HCT116 (cell line): ENCODE results near the gene LIPN. TPM values are rescaled to one million over a fixed set of nuclear protein-coding genes. Genes with fewer than 3 reads are reported as not detected.
A peak's percentile ranks its signal among the peaks of the same experiment; 100 is the strongest.

Experiments used
- ATAC-seq: fragments of 200-7000 bp; cut with Tn5 transposase; 2 replicates; pipeline ENCODE4 v1.9.1; 2020; ENCODE audit warnings: mild to moderate bottlenecking, moderate library complexity
- BruUV-seq: library from RNA; stranded (reverse); fragments of 400-500 nt; replicated peaks from 2 replicates; lab custom pipeline; 2021; lab: Mats Ljungman, UMichigan
- CTCF ChIA-PET: fragments of 300-600 bp; sonication (Branson Sonifier 250); formaldehyde crosslinking; loops from one replicate; lab custom pipeline; 2021; ENCODE audit warnings: antibody characterized with exemption; lab: Charles Lee
- POLR2A ChIA-PET: fragments of 300-600, 350-600 bp; sonication (Branson Sonifier 250); formaldehyde crosslinking; loops from one replicate; lab custom pipeline; 2021; ENCODE audit warnings: antibody characterized with exemption; lab: Charles Lee
- RAD21 ChIA-PET, 2 experiments: fragments of 300-600 bp; sonication (Branson Sonifier 250); formaldehyde crosslinking; loops; one replicate each; lab custom pipeline; 2023; ENCODE audit warnings: low total read pairs in 2 of 2; ENCODE audit not compliant: uncharacterized antibody in 2 of 2, unreplicated experiment in 2 of 2, low non-redundant PET in 1 of 2; lab: Charles Lee
- DNase-seq: peaks from one replicate; pipeline ENCODE4 v3.0.0-alpha.2; 2010; ENCODE audit warnings: low read depth, low spot score
- H2AFZ ChIP-seq: fragments of 200-600 bp; shearing (Covaris generic), sonication (generic); 2 replicates; pipeline ENCODE4 v1.6.1; 2017; ENCODE audit warnings: low read depth, mixed run types, mixed read lengths, antibody characterized with exemption, low read length; ENCODE audit not compliant: poor library complexity, severe bottlenecking
- H3K27ac ChIP-seq: 2 replicates; pipeline ENCODE4 v1.5.1; 2012; ENCODE audit warnings: low read depth, low read length
- H3K27me3 ChIP-seq: fragments of 200-600 bp; sonication (generic); 2 replicates; pipeline ENCODE4 v1.6.1; 2016; ENCODE audit warnings: mixed run types, low read length, mixed read lengths; ENCODE audit not compliant: insufficient read depth
- H3K36me3 ChIP-seq, 2 experiments: fragments of 200-500 bp in 1 of 2; fragments of 200-600 bp in 1 of 2; sonication (Bioruptor generic) in 1 of 2; sonication (generic) in 1 of 2; 2 replicates each; pipeline versions ENCODE4 v1.5.1 to v1.6.1; 2014 to 2016; ENCODE audit warnings: low read length in 2 of 2, inconsistent platforms in 1 of 2, mixed read lengths in 1 of 2, mixed run types in 1 of 2; ENCODE audit not compliant: insufficient read depth in 2 of 2, control insufficient read depth in 1 of 2
- H3K4me1 ChIP-seq, 2 experiments: fragments of 200-600 bp in 1 of 2; sonication (generic) in 1 of 2; 2 replicates each; pipeline versions ENCODE4 v1.5.1 to v1.6.1; 2012 to 2017; ENCODE audit warnings: low read length in 2 of 2, inconsistent platforms in 1 of 2, mild to moderate bottlenecking in 1 of 2, mixed read lengths in 1 of 2, mixed run types in 1 of 2, moderate library complexity in 1 of 2; ENCODE audit not compliant: insufficient read depth in 2 of 2, control insufficient read depth in 1 of 2
- H3K4me2 ChIP-seq: fragments of 200-600 bp; sonication (generic); 2 replicates; pipeline ENCODE4 v1.6.1; 2017; ENCODE audit warnings: mixed run types, low read length, mixed read lengths
- H3K4me3 ChIP-seq, 2 experiments: fragments of 200-600 bp in 1 of 2; sonication (generic) in 1 of 2; replicated peaks in 1 of 2; 2 replicates each; pipeline ENCODE4 v1.5.1; 2011 to 2016; ENCODE audit warnings: low read length in 2 of 2, control low read depth in 1 of 2, low read depth in 1 of 2, mild to moderate bottlenecking in 1 of 2, mixed read lengths in 1 of 2, mixed run types in 1 of 2
- H3K79me2 ChIP-seq: fragments of 200-600 bp; sonication (generic); 2 replicates; pipeline ENCODE4 v1.6.1; 2017; ENCODE audit warnings: mild to moderate bottlenecking, mixed run types, low read length, moderate library complexity, mixed read lengths; ENCODE audit not compliant: insufficient read depth
- H3K9ac ChIP-seq: fragments of 200-600 bp; sonication (generic); 2 replicates; pipeline ENCODE4 v1.6.1; 2016; ENCODE audit warnings: low read length, mixed read lengths
- H3K9me2 ChIP-seq: fragments of 200-600 bp; sonication (generic), shearing (Covaris generic); 2 replicates; pipeline ENCODE4 v1.6.1; 2017; ENCODE audit warnings: mixed run types, mild to moderate bottlenecking, moderate library complexity; ENCODE audit not compliant: insufficient read depth
- H3K9me3 ChIP-seq, 2 experiments: fragments of 200-500 bp in 1 of 2; fragments of 200-600 bp in 1 of 2; sonication (Bioruptor generic) in 1 of 2; sonication (generic) in 1 of 2; 2 replicates each; pipeline ENCODE4 v1.6.1; 2014 to 2017; ENCODE audit warnings: low read length in 2 of 2, mixed read lengths in 2 of 2, inconsistent platforms in 1 of 2, low read depth in 1 of 2, mild to moderate bottlenecking in 1 of 2, mixed run types in 1 of 2, moderate library complexity in 1 of 2; ENCODE audit not compliant: control insufficient read depth in 1 of 2, insufficient read depth in 1 of 2
- H4K20me1 ChIP-seq: fragments of 200-600 bp; sonication (generic), shearing (Covaris generic); 2 replicates; pipeline ENCODE4 v1.6.1; 2017; ENCODE audit warnings: mixed run types, mild to moderate bottlenecking, moderate library complexity; ENCODE audit not compliant: insufficient read depth
- CBX3 ChIP-seq: IDR thresholded peaks from 2 replicates; pipeline ENCODE4 v1.6.1; 2012; ENCODE audit warnings: low read depth
- CEBPB ChIP-seq: IDR thresholded peaks from 2 replicates; pipeline ENCODE4 v1.6.1; 2012; ENCODE audit warnings: low read depth
- ELF1 ChIP-seq: IDR thresholded peaks from 2 replicates; pipeline ENCODE4 v1.6.1; 2012; ENCODE audit warnings: low read depth, borderline replicate concordance
- FOSL1 ChIP-seq: IDR thresholded peaks from 2 replicates; pipeline ENCODE4 v1.6.1; 2012; ENCODE audit warnings: low read depth
- JUND ChIP-seq: IDR thresholded peaks from 2 replicates; pipeline ENCODE4 v1.6.1; 2012
- POLR2AphosphoS5 ChIP-seq: IDR thresholded peaks from 2 replicates; pipeline ENCODE4 v1.6.1; 2011; ENCODE audit warnings: mild to moderate bottlenecking, low read depth, low read length, moderate library complexity
- RAD21 ChIP-seq: IDR thresholded peaks from 2 replicates; pipeline ENCODE4 v1.6.1; 2012; ENCODE audit warnings: low read depth, mild to moderate bottlenecking
- SIN3A ChIP-seq: IDR thresholded peaks from 2 replicates; pipeline ENCODE4 v1.6.1; 2012; ENCODE audit warnings: low read depth
- SRF ChIP-seq: IDR thresholded peaks from 2 replicates; pipeline ENCODE4 v1.6.1; 2012; ENCODE audit warnings: low read depth
- YY1 ChIP-seq: IDR thresholded peaks from 2 replicates; pipeline ENCODE4 v1.6.1; 2011; ENCODE audit warnings: low read length, low read depth, moderate library complexity, mild to moderate bottlenecking; ENCODE audit not compliant: insufficient replicate concordance; ENCODE audit errors: extremely low read depth
- ZNF274 ChIP-seq: fragments of 200-500 bp; sonication (Bioruptor generic); IDR thresholded peaks from 2 replicates; pipeline ENCODE4 v1.6.1; 2014; ENCODE audit warnings: mild to moderate bottlenecking, low read depth, low read length, inconsistent platforms
- intact Hi-C: fragments of 100-400 bp; cut with micrococcal nuclease; formaldehyde crosslinking; loops from 2 replicates; pipeline ENCODE4 v1.10.0; 2022
- total RNA-seq: library from RNA; stranded (reverse); gene quantifications from one replicate; pipeline ENCODE4 v1.2.1, GENCODE V29; 2021; ENCODE audit not compliant: unreplicated experiment
- TF ChIP-seq, protein P1 (sequence below), 3 experiments: fragments of 200-600 bp in 1 of 3; sonication (generic) in 1 of 3; IDR thresholded peaks in 2 of 3; conservative IDR thresholded peaks in 1 of 3; 2 replicates each; pipeline ENCODE4 v1.5.1; 2012 to 2017; ENCODE audit warnings: low read depth in 2 of 3, low read length in 2 of 3, antibody characterized with exemption in 1 of 3, borderline replicate concordance in 1 of 3, control low read depth in 1 of 3, mild to moderate bottlenecking in 1 of 3, mixed read lengths in 1 of 3, mixed run types in 1 of 3, moderate library complexity in 1 of 3; ENCODE audit not compliant: insufficient read depth in 1 of 3
- TF ChIP-seq, protein P2 (sequence below): IDR thresholded peaks from 2 replicates; pipeline ENCODE4 v1.6.1; 2012
- TF ChIP-seq, protein P3 (sequence below): IDR thresholded peaks from 2 replicates; pipeline ENCODE4 v1.6.1; 2012; ENCODE audit warnings: low read depth

Gene LIPN
- total RNA-seq, 1 experiment from 2014 or later = not detected

DNA sequence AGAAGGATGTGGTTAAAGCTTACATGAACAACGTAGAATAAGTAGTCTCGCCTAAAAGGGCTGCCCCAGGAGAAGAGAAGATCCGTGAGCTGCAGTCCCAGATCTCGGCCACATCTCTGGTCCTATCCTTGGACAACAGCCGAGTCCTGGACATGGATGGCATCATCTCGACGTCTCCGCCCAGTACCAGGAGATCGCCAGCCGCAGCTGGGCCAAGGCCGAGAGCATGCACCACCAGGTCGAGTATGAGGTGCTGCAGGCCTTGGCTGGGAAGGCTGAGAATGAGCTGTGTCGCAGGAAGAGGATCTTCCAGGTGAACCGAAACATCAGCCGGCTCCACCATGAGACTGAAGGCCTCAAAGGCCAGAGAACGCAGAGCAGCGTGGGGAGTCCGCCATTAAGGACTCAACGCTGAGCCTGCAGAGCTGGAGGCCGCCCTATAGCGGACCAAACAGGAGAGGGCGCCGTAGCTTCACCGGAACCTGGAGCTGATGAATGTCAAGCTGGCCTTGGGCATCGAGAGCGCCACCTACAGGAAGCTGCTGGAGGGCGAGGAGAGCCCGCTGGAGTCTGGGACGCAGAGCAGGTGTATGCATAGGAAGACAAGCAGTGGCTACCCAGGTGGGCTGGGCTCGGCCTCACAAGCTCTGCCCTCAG, 31.6 kb upstream of the LIPN start:
- ChIA-PET RAD21 (interaction anchor here in 1 of 2 experiments (0.6 kb wide), 1 partner anchor 69 kb away, joined by 3 read pairs; no protein-coding TSS in a partner anchor), POLR2A (no interaction called here)
- H3K79me2 ChIP-seq = no peaks in the 10 kb centered on the region
- no peak overlapping the region for H2AFZ ChIP-seq
- no peaks in the 10 kb centered on the region for H3K4me1 ChIP-seq
- no peak overlapping the region for H3K4me3 ChIP-seq
- peak; percentile 92 for ATAC-seq
- no peaks in the 10 kb centered on the region for H3K36me3 ChIP-seq
- no peaks in the 10 kb centered on the region for H3K9me2 ChIP-seq
- H3K27ac ChIP-seq = no peak overlapping the region
- no TSS peak for BruUV-seq
- H3K9ac ChIP-seq = no peak overlapping the region
- TF ChIP-seq, protein P1, sequence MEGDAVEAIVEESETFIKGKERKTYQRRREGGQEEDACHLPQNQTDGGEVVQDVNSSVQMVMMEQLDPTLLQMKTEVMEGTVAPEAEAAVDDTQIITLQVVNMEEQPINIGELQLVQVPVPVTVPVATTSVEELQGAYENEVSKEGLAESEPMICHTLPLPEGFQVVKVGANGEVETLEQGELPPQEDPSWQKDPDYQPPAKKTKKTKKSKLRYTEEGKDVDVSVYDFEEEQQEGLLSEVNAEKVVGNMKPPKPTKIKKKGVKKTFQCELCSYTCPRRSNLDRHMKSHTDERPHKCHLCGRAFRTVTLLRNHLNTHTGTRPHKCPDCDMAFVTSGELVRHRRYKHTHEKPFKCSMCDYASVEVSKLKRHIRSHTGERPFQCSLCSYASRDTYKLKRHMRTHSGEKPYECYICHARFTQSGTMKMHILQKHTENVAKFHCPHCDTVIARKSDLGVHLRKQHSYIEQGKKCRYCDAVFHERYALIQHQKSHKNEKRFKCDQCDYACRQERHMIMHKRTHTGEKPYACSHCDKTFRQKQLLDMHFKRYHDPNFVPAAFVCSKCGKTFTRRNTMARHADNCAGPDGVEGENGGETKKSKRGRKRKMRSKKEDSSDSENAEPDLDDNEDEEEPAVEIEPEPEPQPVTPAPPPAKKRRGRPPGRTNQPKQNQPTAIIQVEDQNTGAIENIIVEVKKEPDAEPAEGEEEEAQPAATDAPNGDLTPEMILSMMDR (IDR thresholded peaks at IDR 0.05 in 2 of 3, conservative IDR thresholded peaks at IDR 0.05 in 1 of 3; ENCODE audit: borderline replicate concordance in 1 of 3, insufficient read depth in 1 of 3, low read depth in 2 of 3, low read length in 2 of 3) = peak; percentile 80 to 97 (median 83)
- TF ChIP-seq POLR2AphosphoS5 = no peak
- TF ChIP-seq RAD21 = peak; percentile 65
- no peak for TF ChIP-seq ELF1
- TF ChIP-seq, all 23 proteins: peak for 2
- H3K4me2 ChIP-seq = no peak overlapping the region
- intact Hi-C loops = no loop called here
- no peaks in the 10 kb centered on the region for H4K20me1 ChIP-seq
- H3K9me3 ChIP-seq = no peaks in the 10 kb centered on the region
- peak; percentile 54 for DNase-seq
- no peaks in the 10 kb centered on the region for H3K27me3 ChIP-seq
- CTCF ChIA-PET = interaction anchor here (0.8 to 3.0 kb wide), 18 partner anchors 8 to 327 kb away, joined by 3 to 15 read pairs (median 6); partner anchors contain the start of gene LIPN

DNA sequence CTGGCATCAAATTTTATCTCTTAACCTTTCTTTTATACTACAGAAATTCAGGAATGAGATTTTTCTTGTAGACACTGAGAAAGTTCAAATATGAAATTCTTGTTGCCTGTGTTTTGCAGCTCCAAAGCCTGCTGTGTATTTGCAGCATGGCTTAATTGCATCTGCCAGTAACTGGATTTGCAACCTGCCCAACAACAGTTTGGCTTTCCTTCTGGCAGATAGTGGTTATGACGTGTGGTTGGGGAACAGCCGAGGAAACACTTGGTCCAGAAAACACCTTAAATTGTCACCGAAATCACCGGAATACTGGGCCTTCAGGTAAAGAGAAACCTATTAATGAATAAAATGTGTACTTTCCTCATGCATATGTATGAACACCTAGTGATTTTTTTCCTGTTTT, 29.0 kb upstream of the LIPN start:
- no peaks in the 10 kb centered on the region for H3K79me2 ChIP-seq
- intact Hi-C loops = no loop called here
- H3K27me3 ChIP-seq = no peaks in the 10 kb centered on the region
- CTCF ChIA-PET = no interaction called here
- no peak overlapping the region for H2AFZ ChIP-seq
- no peak overlapping the region for H3K4me3 ChIP-seq
- no peak for TF ChIP-seq POLR2AphosphoS5
- no peak for TF ChIP-seq FOSL1
- no peak for TF ChIP-seq SIN3A
- TF ChIP-seq, protein P2, sequence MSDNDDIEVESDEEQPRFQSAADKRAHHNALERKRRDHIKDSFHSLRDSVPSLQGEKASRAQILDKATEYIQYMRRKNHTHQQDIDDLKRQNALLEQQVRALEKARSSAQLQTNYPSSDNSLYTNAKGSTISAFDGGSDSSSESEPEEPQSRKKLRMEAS = no peak
- no peak for TF ChIP-seq CBX3
- TF ChIP-seq SRF = no peak
- TF ChIP-seq YY1 = no peak
- TF ChIP-seq, protein P3, sequence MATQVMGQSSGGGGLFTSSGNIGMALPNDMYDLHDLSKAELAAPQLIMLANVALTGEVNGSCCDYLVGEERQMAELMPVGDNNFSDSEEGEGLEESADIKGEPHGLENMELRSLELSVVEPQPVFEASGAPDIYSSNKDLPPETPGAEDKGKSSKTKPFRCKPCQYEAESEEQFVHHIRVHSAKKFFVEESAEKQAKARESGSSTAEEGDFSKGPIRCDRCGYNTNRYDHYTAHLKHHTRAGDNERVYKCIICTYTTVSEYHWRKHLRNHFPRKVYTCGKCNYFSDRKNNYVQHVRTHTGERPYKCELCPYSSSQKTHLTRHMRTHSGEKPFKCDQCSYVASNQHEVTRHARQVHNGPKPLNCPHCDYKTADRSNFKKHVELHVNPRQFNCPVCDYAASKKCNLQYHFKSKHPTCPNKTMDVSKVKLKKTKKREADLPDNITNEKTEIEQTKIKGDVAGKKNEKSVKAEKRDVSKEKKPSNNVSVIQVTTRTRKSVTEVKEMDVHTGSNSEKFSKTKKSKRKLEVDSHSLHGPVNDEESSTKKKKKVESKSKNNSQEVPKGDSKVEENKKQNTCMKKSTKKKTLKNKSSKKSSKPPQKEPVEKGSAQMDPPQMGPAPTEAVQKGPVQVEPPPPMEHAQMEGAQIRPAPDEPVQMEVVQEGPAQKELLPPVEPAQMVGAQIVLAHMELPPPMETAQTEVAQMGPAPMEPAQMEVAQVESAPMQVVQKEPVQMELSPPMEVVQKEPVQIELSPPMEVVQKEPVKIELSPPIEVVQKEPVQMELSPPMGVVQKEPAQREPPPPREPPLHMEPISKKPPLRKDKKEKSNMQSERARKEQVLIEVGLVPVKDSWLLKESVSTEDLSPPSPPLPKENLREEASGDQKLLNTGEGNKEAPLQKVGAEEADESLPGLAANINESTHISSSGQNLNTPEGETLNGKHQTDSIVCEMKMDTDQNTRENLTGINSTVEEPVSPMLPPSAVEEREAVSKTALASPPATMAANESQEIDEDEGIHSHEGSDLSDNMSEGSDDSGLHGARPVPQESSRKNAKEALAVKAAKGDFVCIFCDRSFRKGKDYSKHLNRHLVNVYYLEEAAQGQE = no peak
- no peak for TF ChIP-seq RAD21
- no peak for TF ChIP-seq CEBPB
- no peak for TF ChIP-seq ZNF274
- TF ChIP-seq JUND = no peak
- TF ChIP-seq, all 23 proteins: peak for 0
- DNase-seq (no peak), ATAC-seq (no peak)
- Histone ChIP-seq H3K4me2 (no peak overlapping the region), H4K20me1 (no peaks in the 10 kb centered on the region), H3K36me3 (no peaks in the 10 kb centered on the region), H3K9me3 (no peaks in the 10 kb centered on the region), H3K9ac (no peak overlapping the region), H3K4me1 (0 out of 4 replicates have a peak, but pooled peaks cover 0 to 3% of the 10 kb centered on the region in 2 experiments), H3K9me2 (no peaks in the 10 kb centered on the region), H3K27ac (no peak overlapping the region)
- RAD21 ChIA-PET = interaction anchor here in 1 of 2 experiments (0.5 kb wide), 1 partner anchor 80 kb away, joined by 3 read pairs; no protein-coding TSS in a partner anchor
- BruUV-seq = no TSS peak
- POLR2A ChIA-PET = no interaction called here
